K562 (cell line): Measurements from ENCODE around the gene TMEM135.

Source experiments
- CTCF ChIP-seq, 3 experiments: IDR thresholded peaks in 2 of 3; conservative IDR thresholded peaks in 1 of 3; 2 replicates each; pipeline ENCODE4 v1.5.1; 2011 to 2012; ENCODE audit warnings: low read length in 3 of 3, mild to moderate bottlenecking in 3 of 3, control low read depth in 2 of 3, improper control_type of control experiment in 1 of 3, inconsistent platforms in 1 of 3, low read depth in 1 of 3, mixed read lengths in 1 of 3, moderate library complexity in 1 of 3; ENCODE audit not compliant: insufficient read depth in 2 of 3
- GABPA ChIP-seq: fragments of 200-800 bp; sonication (Bioruptor generic); conservative IDR thresholded peaks from 2 replicates; pipeline ENCODE4 v1.6.1; 2016; ENCODE audit warnings: low read depth, missing genetic modification characterization, missing compliant biosample characterization
- PHB2 ChIP-seq: fragments of 450-650 bp; IDR thresholded peaks from 2 replicates; pipeline ENCODE4 v1.6.1; 2017; ENCODE audit warnings: low read depth
- TCF7L2 ChIP-seq: fragments of 150-350 bp; IDR thresholded peaks from 2 replicates; pipeline ENCODE4 v1.6.1; 2016; ENCODE audit warnings: low read depth, mild to moderate bottlenecking, low read length, moderate library complexity
- YY1 ChIP-seq, 3 experiments: IDR thresholded peaks; 2 replicates each; pipeline ENCODE4 v1.6.1; 2011; ENCODE audit warnings: low read length in 2 of 3, mild to moderate bottlenecking in 2 of 3, moderate library complexity in 2 of 3, borderline replicate concordance in 1 of 3, control low read depth in 1 of 3, low read depth in 1 of 3; ENCODE audit not compliant: insufficient read depth in 3 of 3, insufficient replicate concordance in 2 of 3, control insufficient read depth in 1 of 3, insufficient read length in 1 of 3; ENCODE audit errors: extremely low read depth in 1 of 3

- TF ChIP-seq CTCF (IDR thresholded peaks at IDR 0.05 in 2 of 3, conservative IDR thresholded peaks at IDR 0.05 in 1 of 3; ENCODE audit: insufficient read depth in 2 of 3, low read depth in 1 of 3, low read length in 3 of 3) (no peak), TCF7L2 (no peak), GABPA (tag) (no peak), YY1 (IDR thresholded peaks at IDR 0.05; ENCODE audit: borderline replicate concordance in 1 of 3, control insufficient read depth in 1 of 3, extremely low read depth in 1 of 3, insufficient read depth in 3 of 3, insufficient read length in 1 of 3, insufficient replicate concordance in 2 of 3, low read depth in 1 of 3, low read length in 2 of 3) (no peak), PHB2 (no peak)
Measured at GRCh38 chr11:87122852-87123251, 85.1 kb downstream of the TMEM135 start.
